ENCODE data around the gene ECHS1.
"Not testable (repeated sequence)": the region's sequence is repeated elsewhere in the genome, so short reads cannot be mapped to it uniquely, and the experiment has no call there.

The ECHS1 gene

DNA sequence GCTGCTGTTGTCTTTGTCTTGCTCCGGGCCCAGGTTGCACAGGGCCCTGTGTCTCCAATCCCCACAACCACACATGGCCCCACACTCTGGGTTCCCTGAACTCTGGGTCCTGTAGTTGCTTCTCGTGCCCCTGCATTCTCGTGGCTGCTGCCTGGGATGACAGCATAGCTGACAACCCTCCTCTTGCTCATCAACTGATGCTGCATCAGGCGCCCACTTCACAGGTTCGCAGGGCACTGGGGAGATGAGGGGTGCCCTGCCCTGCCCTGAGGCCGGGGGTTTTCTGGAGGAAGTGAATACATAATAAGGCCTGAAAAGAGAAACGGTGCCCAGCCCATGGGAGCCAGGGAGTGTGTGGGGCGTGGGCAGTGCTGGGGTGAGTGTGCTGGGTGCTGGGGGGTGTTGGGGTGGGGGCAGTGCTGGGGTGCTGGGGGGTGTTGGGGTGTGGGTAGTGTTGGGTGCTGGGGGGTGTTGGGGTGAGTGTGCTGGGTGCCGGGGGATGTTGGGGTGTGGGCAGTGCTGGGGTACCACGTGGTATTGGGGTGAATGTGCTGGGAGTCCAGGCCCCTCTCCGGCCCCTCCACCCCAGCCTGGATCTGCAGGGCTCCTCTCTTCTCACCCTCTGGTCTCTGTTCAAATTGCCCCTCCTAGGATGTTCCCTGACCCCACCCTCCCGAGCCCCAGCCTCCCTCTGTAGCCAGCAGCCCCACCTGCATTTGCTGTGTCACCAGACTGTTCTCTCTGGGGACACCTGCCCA is 18.8 kb upstream of the ECHS1 start:
- TF ChIP-seq, protein P1, sequence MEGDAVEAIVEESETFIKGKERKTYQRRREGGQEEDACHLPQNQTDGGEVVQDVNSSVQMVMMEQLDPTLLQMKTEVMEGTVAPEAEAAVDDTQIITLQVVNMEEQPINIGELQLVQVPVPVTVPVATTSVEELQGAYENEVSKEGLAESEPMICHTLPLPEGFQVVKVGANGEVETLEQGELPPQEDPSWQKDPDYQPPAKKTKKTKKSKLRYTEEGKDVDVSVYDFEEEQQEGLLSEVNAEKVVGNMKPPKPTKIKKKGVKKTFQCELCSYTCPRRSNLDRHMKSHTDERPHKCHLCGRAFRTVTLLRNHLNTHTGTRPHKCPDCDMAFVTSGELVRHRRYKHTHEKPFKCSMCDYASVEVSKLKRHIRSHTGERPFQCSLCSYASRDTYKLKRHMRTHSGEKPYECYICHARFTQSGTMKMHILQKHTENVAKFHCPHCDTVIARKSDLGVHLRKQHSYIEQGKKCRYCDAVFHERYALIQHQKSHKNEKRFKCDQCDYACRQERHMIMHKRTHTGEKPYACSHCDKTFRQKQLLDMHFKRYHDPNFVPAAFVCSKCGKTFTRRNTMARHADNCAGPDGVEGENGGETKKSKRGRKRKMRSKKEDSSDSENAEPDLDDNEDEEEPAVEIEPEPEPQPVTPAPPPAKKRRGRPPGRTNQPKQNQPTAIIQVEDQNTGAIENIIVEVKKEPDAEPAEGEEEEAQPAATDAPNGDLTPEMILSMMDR (IDR thresholded peaks at IDR 0.05; ENCODE audit: low read depth, low read length): no peak
- H3K4me3 ChIP-seq (replicated peaks in 1 of 2; ENCODE audit: low read depth in 2 of 2, low read length in 2 of 2): no peak overlapping the region
- DNase-seq (ENCODE audit: low read depth in 2 of 2): no peak

DNA sequence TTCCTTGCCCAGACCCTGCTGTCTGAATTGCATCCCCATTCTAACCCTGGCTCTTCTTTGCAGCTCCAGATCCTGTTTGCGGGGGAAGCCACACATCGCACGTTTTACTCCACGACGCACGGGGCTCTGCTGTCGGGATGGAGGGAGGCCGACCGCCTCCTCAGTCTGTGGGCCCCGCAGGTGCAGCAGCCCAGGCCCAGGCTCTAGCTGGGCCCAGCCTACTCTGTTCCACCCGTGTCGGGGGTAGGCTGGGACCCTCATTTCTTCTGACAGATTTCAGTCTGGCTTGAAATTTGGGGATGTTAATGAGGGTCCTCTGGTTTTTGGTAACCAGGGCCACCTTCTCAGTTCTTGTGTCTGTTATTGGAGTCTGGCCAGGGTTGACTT is 18.1 kb upstream of the ECHS1 start:
- H3K4me3 ChIP-seq (replicated peaks in 1 of 2; ENCODE audit: low read depth in 2 of 2, low read length in 2 of 2): no peak overlapping the region
- TF ChIP-seq, protein P1 (IDR thresholded peaks at IDR 0.05; ENCODE audit: low read depth, low read length): no peak
- no peak for DNase-seq (ENCODE audit: low read depth in 2 of 2)

DNA sequence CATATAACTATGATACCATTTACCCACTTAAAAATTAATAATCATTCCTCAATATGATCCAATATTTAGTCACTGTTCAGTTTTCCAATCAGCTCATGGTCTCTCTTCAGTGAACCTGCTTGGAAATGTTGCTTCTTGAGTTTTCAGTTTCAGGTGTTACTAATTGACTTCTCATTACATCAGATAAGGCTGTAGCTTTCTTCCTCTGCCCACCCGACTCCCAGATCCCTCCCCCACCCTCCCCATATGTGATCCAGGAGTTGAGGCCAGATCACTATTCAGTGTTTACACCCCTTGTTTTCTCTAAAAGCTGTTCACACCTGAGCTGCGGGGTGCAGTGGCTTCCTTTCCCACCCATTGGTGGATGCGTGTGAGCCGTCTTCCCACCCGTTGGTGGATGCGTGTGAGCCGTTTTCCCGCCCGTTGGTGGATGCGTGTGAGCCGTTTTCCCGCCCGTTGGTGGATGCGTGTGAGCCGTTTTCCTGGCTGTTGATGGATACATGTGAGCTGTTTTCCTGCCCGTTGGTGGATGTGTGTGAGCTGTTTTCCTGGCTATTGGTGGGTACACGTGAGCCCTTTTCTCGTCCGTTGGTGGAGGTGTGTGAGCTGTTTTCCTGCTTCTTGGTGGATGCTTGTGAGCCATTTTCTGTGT is 17.6 kb upstream of the ECHS1 start:
- no peak overlapping the region for H3K4me3 ChIP-seq (replicated peaks in 1 of 2; ENCODE audit: low read depth in 2 of 2, low read length in 2 of 2)
- no peak for DNase-seq (ENCODE audit: low read depth in 2 of 2)
- TF ChIP-seq, protein P1 (IDR thresholded peaks at IDR 0.05; ENCODE audit: low read depth, low read length): no peak

DNA sequence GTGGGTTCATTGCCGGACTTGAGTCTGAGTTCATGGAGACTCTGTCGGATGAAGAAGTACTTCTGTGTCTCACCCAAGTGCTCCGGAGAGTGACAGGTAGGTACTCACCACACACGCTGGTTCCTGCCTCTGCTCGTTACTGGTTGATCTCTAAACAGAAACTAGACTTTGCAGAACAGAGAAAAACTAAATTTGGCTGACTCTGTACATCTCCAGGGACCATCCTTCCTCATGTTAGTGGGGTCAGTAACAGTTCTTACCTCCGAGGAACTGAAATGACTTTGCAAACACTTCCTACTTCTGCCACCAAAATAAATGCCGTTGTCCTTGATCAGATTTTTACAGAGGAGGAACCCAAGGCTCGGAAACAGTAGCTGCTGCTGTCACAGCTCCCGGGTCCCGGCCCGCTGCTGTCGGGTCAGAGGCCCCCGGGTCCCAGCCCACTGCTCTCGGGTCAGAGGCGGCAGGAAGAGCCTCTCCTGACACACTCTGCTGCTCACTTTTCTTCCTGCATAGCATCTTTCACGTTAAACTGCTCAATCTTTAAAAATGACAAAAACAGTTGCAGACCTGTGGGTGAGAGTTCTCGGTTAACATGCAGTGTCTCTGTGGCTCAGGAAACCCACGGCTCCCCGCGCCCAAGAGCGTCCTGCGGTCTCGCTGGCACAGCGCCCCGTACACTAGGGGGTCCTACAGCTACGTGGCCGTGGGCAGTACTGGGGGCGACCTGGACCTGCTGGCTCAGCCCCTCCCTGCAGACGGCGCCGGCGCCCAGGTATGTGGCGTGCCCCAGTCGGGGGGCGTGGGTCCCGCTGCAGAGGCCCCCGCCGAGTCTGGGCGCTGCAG is 16.0 kb upstream of the ECHS1 start:
- TF ChIP-seq, protein P1 (IDR thresholded peaks at IDR 0.05; ENCODE audit: low read depth, low read length): no peak
- DNase-seq (ENCODE audit: low read depth in 2 of 2): no peak
- H3K4me3 ChIP-seq (replicated peaks in 1 of 2; ENCODE audit: low read depth in 2 of 2, low read length in 2 of 2): no peak overlapping the region

GRCh38 chr10:133388236-133388972 is 15.2 kb upstream of the ECHS1 start:
- TF ChIP-seq, protein P1 (IDR thresholded peaks at IDR 0.05; ENCODE audit: low read depth, low read length): no peak
- H3K4me3 ChIP-seq (replicated peaks in 1 of 2; ENCODE audit: low read depth in 2 of 2, low read length in 2 of 2): no peak overlapping the region
- DNase-seq (ENCODE audit: low read depth in 2 of 2): no peak

DNA sequence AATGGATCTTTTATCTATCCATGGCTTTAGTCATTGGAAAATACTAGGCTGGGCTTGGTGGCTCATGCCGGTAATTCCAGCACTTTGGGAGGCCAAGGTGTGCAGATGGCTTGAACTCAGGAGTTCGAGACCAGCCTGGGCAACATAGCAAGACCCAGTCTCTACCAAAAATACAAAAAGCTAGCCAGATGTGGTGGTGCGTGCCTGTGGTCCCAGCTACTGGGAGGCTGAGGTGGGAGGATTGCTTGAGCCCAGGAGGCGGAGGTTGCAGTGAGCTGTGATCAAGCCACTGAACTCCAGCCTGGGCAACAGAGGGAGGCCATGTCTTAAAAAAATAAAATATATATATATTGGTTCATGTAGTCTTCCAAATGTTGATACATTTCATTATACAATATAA is 13.8 kb upstream of the ECHS1 start:
- not testable (repeated sequence) for H3K4me3 ChIP-seq (replicated peaks in 1 of 2; ENCODE audit: low read depth in 2 of 2, low read length in 2 of 2); DNase-seq (ENCODE audit: low read depth in 2 of 2)
